ENCODE results near the gene DOK1. TPM values are rescaled to one million over a fixed set of nuclear protein-coding genes. Genes with fewer than 3 reads are reported as not detected.

The DOK1 gene
- total RNA-seq, 1 experiment from 2014 or later: 6.2 TPM

DNA sequence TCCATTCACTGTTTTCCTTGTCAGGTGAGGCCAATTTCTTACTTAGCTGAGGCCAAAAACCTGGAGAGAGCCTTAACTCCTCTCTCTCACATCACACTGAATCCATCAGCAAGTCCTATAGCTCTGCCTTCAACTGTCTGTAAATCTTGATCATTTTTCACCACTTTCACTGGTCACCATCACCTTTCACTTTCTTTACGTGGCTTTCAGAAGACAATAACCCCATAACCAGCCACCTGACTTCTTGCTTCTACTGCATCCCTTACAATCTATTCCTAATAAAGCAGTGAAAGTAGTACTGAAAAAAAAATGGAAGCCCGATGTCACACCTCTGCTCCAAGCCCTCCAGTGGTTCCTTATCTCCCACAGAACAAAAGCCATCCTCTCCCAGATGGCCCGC lies 8.5 kb upstream of the DOK1 start:
- ChIA-PET CTCF (no interaction called here), POLR2A (no interaction called here)
- Histone ChIP-seq H3K4me3 (ENCODE audit: low read depth in 2 of 2, low read length in 2 of 2) (no peak overlapping the region), H3K4me1 (ENCODE audit: control insufficient read depth, insufficient read depth, low read length) (peaks cover 11% of the 10 kb centered on the region), H3K27ac (ENCODE audit: low read length) (no peak overlapping the region), H3K36me3 (ENCODE audit: control insufficient read depth, insufficient read depth, low read length) (no peaks in the 10 kb centered on the region), H3K27me3 (ENCODE audit: control insufficient read depth, insufficient read depth, low read length) (no peaks in the 10 kb centered on the region; the same call in 1 of the 2 replicates), H3K9me3 (ENCODE audit: control insufficient read depth, insufficient read depth, low read depth, low read length) (no peaks in the 10 kb centered on the region)
- TF ChIP-seq, protein P1, sequence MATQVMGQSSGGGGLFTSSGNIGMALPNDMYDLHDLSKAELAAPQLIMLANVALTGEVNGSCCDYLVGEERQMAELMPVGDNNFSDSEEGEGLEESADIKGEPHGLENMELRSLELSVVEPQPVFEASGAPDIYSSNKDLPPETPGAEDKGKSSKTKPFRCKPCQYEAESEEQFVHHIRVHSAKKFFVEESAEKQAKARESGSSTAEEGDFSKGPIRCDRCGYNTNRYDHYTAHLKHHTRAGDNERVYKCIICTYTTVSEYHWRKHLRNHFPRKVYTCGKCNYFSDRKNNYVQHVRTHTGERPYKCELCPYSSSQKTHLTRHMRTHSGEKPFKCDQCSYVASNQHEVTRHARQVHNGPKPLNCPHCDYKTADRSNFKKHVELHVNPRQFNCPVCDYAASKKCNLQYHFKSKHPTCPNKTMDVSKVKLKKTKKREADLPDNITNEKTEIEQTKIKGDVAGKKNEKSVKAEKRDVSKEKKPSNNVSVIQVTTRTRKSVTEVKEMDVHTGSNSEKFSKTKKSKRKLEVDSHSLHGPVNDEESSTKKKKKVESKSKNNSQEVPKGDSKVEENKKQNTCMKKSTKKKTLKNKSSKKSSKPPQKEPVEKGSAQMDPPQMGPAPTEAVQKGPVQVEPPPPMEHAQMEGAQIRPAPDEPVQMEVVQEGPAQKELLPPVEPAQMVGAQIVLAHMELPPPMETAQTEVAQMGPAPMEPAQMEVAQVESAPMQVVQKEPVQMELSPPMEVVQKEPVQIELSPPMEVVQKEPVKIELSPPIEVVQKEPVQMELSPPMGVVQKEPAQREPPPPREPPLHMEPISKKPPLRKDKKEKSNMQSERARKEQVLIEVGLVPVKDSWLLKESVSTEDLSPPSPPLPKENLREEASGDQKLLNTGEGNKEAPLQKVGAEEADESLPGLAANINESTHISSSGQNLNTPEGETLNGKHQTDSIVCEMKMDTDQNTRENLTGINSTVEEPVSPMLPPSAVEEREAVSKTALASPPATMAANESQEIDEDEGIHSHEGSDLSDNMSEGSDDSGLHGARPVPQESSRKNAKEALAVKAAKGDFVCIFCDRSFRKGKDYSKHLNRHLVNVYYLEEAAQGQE (IDR thresholded peaks at IDR 0.05; ENCODE audit: insufficient read depth in 1 of 2, low read depth in 2 of 2, low read length in 1 of 2): no peak
- TF ChIP-seq TCF7L2 (IDR thresholded peaks at IDR 0.05; ENCODE audit: low read depth, low read length): no peak
- in situ Hi-C loops (cut with HindIII; ENCODE audit: low pct_unique_long_range_greater_than_20kb, low sequenced_read_pairs) (no loop called here), intact Hi-C loops (cut with micrococcal nuclease; ENCODE audit: unreplicated experiment) (no loop called here)
- ATAC-seq: no peak
- BruUV-seq (replicated peaks): no TSS peak
- DNase-seq (ENCODE audit: low read depth, low spot score): no peak

DNA sequence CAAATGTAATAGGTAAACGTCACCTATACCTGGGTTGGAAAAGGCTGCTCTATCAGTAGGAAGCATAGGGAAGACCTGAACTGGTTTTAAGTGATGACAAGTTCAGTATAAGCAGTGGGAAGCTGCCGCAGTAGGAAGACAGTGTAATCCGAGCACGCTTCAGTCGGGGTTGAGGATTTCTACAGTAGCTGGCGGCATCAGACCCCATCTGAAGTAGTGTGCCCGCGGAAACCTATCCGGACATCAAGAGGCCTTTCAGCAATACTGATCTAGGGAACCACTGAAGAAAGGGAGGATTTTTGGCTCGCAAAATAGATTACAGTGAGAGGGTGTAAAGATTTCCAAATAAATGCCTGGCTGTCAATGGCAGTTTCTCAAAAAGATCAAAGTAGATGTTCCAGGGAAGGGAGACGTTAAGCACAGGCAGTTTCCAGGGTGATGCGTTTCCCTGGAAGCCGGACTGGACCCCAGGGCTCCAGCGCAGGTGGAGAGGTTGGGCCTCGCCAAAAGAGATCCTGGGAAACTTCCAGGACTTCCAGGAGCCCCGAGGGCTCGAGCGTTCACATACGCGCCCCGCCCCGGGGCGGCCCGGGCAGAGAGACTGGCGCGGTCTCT lies 6.1 kb upstream of the DOK1 start:
- POLR2A ChIA-PET: no interaction called here
- intact Hi-C loops (cut with micrococcal nuclease; ENCODE audit: unreplicated experiment) (no loop called here), in situ Hi-C loops (cut with HindIII; ENCODE audit: low pct_unique_long_range_greater_than_20kb, low sequenced_read_pairs) (no loop called here)
- Histone ChIP-seq H3K27ac (ENCODE audit: low read length) (peak overlapping the region; percentile 73), H3K4me3 (ENCODE audit: low read depth in 2 of 2, low read length in 2 of 2) (peak overlapping the region; percentile 70 to 80), H3K27me3 (ENCODE audit: control insufficient read depth, insufficient read depth, low read length) (no peaks in the 10 kb centered on the region; the same call in 1 of the 2 replicates), H3K9me3 (ENCODE audit: control insufficient read depth, insufficient read depth, low read depth, low read length) (no peaks in the 10 kb centered on the region), H3K4me1 (ENCODE audit: control insufficient read depth, insufficient read depth, low read length) (peaks cover 18% of the 10 kb centered on the region), H3K36me3 (ENCODE audit: control insufficient read depth, insufficient read depth, low read length) (no peaks in the 10 kb centered on the region)
- no peak; the same call in 1 of the 2 replicates for TF ChIP-seq TCF7L2 (IDR thresholded peaks at IDR 0.05; ENCODE audit: low read depth, low read length)
- no peak for TF ChIP-seq POLR2AphosphoS5 (IDR thresholded peaks at IDR 0.05; ENCODE audit: low read depth, low read length)
- TF ChIP-seq, protein P2, sequence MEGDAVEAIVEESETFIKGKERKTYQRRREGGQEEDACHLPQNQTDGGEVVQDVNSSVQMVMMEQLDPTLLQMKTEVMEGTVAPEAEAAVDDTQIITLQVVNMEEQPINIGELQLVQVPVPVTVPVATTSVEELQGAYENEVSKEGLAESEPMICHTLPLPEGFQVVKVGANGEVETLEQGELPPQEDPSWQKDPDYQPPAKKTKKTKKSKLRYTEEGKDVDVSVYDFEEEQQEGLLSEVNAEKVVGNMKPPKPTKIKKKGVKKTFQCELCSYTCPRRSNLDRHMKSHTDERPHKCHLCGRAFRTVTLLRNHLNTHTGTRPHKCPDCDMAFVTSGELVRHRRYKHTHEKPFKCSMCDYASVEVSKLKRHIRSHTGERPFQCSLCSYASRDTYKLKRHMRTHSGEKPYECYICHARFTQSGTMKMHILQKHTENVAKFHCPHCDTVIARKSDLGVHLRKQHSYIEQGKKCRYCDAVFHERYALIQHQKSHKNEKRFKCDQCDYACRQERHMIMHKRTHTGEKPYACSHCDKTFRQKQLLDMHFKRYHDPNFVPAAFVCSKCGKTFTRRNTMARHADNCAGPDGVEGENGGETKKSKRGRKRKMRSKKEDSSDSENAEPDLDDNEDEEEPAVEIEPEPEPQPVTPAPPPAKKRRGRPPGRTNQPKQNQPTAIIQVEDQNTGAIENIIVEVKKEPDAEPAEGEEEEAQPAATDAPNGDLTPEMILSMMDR (IDR thresholded peaks at IDR 0.05): no peak
- TF ChIP-seq SIN3A (IDR thresholded peaks at IDR 0.05; ENCODE audit: borderline replicate concordance, insufficient read depth, low read depth, low read length): no peak
- TF ChIP-seq, protein P1 (IDR thresholded peaks at IDR 0.05; ENCODE audit: insufficient read depth in 1 of 2, low read depth in 2 of 2, low read length in 1 of 2): no peak
- BruUV-seq (replicated peaks): no TSS peak
- CTCF ChIA-PET: interaction anchor here (0.7 kb wide), 2 partner anchors 49 to 64 kb away, joined by 3 to 4 read pairs; partner anchors contain the start of gene LBX2
- DNase-seq (ENCODE audit: low read depth, low spot score): no peak
- ATAC-seq: no peak

All from Panc1 (cell line).